Non-pigmented ciliary epithelial cell (primary cell): ENCODE data around the gene GNE.
"Not testable (repeated sequence)": the region's sequence is repeated elsewhere in the genome, so short reads cannot be mapped to it uniquely, and the experiment has no call there.

Experiments
- DNase-seq: peaks from one replicate; pipeline ENCODE4 v3.0.0-alpha.2; 2010; ENCODE audit warnings: low read depth

Gene GNE

GRCh38 chr9:36268007-36268427, 9.8 kb upstream of the GNE start:
- no peak for DNase-seq

DNA sequence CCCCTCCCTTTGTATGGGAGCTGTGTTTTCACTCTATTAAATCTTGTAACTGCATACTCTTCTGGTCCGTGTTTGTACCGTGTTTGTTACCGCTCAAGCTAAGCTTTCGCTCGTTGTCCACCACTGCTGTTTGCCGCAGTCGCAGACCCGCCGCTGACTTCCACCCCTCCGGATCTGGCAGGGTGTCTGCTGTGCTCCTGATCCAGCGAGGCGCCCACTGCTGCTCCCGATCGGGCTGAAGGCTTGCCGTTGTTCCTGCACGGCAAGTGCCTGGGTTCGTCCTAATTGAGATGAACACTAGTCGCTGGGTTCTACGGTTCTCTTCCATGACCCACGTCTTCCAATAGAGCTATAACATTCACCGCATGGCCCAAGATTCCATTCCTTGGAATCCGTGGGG, 6.6 kb upstream of the GNE start:
- no peak for DNase-seq

DNA sequence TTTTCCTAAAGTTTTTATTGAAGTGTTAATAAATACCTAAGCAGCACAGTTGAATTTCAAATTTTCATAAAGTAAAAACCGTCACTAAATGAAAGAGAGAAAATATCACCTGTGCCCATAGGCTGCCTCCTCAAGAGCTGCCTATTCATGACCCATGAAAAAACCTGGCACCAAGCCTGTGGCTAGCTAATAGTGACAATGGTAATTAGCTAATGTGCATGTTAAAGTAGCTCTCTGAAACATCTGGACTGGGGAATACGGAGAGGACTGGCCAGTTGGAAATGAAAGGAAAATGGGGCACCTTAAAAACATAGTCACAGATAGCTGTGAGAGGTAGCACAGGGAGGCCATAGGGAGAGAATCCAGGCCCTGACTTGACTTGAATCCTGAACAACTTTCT, 5.4 kb upstream of the GNE start:
- DNase-seq: no peak

GRCh38 chr9:36258996-36259533, 817 bp upstream of the GNE start:
- no peak for DNase-seq

DNA sequence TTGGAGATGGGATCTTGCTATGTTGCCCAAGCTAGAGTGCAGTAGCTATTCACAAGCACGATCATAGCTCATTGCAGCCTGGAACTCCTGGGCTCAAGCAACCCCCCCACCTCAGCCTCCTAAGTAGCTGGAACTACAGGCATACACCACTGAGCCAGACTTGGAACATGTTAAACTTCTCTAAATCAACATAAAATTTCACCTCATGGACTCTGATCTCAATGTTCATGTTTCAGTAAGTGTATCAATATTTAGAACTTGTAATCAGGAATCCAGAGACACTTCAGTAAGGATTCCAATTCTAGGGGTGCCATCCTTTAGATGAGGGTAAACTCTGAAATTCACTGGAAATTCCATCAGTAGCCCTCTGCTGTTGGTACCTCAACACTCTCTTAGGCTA, 6.8 kb downstream of the GNE start:
- no peak for DNase-seq

GRCh38 chr9:36250079-36250478, 8.2 kb downstream of the GNE start:
- DNase-seq: no peak

GRCh38 chr9:36249189-36249588, 9.1 kb downstream of the GNE start:
- DNase-seq: no peak

DNA sequence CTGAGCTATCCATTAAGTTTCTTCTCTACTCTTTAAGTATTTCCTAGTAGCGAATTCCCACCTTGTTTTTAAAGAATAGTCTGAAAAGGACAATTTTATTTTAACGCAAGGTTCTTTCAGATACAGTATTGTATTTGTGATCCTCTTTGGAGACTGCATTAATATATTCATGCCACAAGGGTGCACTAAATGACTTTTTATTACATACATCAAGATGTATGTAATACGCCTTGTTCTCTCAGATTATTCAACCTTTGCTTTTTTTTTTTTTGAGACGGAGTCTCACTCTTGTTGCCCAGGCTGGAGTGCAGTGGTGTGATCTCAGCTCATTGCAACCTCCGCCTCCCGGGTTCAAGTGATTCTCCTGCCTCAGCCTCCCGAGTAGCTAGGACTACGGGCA, 10.2 kb downstream of the GNE start:
- DNase-seq: not testable (repeated sequence)

DNA sequence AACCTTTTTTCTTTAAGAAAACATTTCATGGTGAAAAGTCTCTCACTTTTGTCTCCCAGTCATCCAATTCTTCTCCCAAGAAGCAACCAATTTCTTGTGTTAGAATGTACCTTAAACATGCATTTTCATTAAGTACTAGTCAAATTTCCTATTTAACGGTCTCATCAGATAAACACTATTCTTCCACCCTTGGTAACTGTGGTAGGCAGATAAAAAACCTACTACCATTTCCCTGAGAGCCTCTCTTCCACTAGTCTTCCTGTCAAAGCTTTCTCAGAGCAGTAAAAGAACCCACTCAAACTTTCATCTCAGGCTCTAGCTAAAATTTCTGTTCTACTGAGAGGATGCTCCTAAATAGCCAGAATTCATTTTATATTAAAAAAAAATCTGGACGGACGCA, 10.9 kb downstream of the GNE start:
- DNase-seq: no peak

- no peak for DNase-seq
Observed at GRCh38 chr9:36245906-36246305, 12.3 kb downstream of the GNE start.

DNA sequence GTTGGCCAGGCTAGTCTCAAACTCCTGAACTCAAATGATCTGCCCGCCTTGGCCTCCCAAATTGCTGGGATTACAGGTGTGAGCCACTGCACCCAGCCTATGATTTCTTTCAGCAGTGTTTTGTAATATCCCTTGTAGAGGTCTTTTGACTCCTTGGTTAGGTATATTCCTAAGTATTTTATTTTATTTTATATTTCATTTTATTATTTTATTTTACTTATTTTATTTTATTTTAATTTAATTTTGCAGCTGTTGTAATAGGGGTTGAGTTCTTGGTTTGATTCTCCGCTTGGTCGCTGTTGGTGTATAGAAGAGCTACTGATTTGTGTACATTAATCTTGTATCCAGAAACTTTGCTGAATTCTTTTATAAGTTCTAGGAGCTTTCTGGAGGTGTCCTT, 18.6 kb downstream of the GNE start:
- DNase-seq: not testable (repeated sequence)

DNA sequence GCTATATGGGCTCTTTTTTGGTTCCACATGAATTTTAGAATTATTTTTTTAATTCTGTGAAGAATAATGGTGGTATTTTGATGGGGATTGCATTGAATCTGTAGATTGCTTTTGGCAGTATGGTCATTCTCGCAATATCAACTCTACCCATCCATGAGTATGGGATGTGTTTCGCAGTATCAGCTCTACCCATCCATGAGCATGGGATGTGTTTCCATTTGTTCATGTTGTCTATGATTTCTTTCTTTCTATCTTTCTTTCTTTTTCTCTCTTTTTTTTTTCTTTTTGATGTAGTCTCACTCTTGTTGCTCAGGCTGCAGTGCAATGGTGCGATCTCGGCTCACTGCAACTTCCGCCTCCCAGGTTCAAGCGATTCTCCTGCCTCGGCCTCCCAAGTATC, 19.0 kb downstream of the GNE start:
- not testable (repeated sequence) for DNase-seq

DNA sequence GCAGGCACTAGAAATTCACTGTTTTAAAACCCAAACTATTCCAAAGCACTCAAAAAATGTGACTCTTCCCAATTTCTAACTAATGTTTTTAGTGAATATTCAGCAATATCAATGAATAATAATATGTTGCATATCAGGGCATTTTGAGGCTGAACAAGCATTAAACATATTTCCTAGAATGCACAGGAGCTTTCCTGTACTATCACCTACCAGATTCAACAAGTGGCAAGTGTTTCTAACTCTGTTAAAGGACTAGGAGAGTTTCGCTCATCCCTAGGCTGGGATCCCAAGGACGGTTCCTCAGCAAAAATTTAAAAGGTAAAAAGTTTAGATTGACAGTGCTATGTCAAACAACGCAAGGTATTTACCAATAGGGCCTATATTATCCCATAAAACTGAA, 21.0 kb downstream of the GNE start:
- no peak for DNase-seq

- no peak for DNase-seq
Observed at GRCh38 chr9:36222449-36222848, 35.8 kb downstream of the GNE start.

- no peak for DNase-seq
Observed at GRCh38 chr9:36221667-36222066, 36.6 kb downstream of the GNE start.

GRCh38 chr9:36218411-36218901, 39.8 kb downstream of the GNE start:
- DNase-seq: no peak

DNA sequence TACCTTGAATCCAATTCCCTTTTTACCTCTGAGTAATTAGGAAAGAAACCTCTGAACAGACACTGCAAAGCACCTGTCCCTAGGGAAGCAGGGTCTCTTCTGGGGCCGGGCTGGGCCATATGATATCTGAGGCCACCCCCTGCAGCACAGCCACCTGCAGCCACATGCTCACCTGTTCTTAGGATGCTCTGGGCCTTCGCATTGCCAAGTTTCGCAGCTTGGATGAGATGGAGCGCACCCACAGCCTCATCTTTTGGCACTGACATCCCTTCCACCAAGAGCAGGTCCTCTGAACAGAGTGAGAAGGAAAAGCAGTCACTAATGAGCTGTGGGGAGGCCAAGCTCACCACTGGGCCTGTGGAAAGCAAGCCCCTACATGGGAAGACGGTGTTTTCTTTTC, 40.2 kb downstream of the GNE start:
- no peak for DNase-seq

DNA sequence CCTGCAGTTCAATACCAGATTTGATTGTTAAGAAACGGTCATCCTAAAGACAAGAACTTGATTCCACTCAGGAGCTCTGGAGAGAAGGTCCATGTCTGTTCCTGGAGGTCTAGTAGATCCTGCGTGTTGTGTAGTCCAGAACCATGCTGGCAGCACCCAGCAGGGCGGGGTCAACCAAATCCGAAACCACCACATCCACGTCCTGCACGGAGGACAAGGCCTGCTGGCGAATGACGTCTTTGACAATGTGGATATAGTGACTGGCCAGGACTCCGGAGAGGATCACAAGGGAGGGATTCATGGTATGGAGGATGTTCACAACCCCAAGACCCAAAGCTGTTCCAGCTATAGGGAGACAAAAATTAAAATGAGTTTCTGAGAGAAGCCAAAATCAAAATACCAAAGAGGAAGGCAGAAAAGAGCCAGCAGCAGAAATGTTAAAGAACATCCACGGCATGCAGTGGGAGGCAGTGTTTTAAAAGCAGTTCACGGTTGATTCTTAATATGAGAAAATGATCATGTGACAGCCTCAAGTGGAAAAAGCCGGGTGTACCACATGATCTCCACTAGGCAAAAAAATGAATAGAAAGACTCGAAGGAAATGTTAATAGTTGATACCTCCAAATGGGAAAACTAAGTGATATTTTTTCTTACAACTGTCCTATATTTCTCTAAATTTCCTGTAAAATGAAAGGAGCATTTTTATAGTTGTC, 40.8 kb downstream of the GNE start:
- no peak for DNase-seq

DNA sequence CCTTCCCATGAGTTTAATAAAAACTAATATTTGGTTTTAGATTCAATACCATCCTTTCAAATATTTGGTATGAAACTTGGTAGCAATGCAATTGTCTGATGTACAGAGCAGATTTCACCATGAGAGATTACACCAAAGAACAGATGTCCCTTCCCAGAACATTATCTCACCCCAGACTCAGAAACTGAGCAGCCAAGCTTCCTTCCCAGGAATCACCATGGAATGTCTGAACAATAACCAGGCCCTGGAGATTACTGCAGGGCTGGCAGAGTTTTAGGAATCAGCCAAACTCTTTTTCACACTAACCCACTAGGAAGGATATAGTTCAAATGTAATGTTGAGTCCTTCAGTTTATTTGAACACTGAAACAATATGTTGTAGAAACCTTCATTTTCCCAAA, 43.7 kb downstream of the GNE start:
- no peak for DNase-seq

GRCh38 chr9:36213989-36214388, 44.3 kb downstream of the GNE start:
- DNase-seq: no peak

DNA sequence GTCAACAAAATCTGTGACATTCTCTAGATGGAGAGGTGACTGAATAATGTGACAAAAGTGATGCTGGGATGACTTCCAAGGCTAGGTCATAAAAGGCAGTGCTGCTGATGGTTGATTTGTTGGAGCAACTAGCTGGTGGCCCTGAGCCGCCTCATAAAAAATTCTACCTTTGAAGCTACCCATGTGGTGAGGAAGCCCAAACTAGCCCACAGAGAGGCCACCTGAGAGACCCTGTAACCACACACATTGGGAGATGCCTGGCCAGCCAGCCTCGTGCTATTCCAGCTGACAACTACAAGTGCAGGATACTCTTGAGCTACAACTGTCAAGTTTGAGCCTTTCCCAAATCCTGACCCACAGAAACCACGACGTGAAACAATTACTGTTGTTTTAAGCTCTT, 44.9 kb downstream of the GNE start:
- DNase-seq: no peak

GRCh38 chr9:36211510-36211909, 46.7 kb downstream of the GNE start:
- DNase-seq: no peak

DNA sequence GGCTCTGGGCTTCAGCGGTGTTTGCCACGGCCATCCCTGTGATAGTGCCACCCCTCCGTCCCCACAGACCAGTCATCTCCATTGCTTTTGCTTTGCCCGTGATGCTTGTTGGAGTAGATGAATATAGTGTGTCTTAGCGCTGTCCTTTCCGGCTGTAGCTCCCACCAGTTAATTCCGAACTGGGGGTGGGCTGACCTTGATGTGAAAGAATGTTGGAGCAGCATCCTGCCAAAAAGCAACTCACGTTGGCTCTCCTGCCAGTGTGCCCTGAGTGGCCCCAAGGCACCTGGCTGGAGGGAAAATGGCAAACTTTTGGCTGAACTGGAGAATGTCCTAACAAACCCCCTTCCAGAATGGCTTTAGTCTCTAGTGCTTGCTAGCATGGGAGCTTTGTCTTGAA, 47.5 kb downstream of the GNE start:
- no peak for DNase-seq
